Upper lobe of right lung (tissue), 1 donor: Measurements from ENCODE around the gene IFFO2. TPM values are rescaled to one million over a fixed set of nuclear protein-coding genes. Genes with fewer than 3 reads are reported as not detected.

Experiments used
- ATAC-seq: fragments of 200-7000 bp; cut with Tn5 transposase; one replicate; pipeline ENCODE4 v1.9.1; 2020; ENCODE audit warnings: mild to moderate bottlenecking, moderate library complexity
- DNase-seq: peaks from one replicate; pipeline ENCODE4 v3.0.0-alpha.2; 2020
- H3K27ac ChIP-seq: fragments of 200-600 bp; one replicate; pipeline ENCODE4 v1.8.0; 2022
- H3K27me3 ChIP-seq: fragments of 200-600 bp; one replicate; pipeline ENCODE4 v1.8.0; 2022; ENCODE audit warnings: mild to moderate bottlenecking
- H3K36me3 ChIP-seq: fragments of 200-600 bp; one replicate; pipeline ENCODE4 v1.8.0; 2022
- H3K4me1 ChIP-seq: fragments of 200-600 bp; one replicate; pipeline ENCODE4 v1.8.0; 2022
- H3K4me3 ChIP-seq: fragments of 200-600 bp; one replicate; pipeline ENCODE4 v1.8.0; 2022; ENCODE audit warnings: mild to moderate bottlenecking
- H3K9me3 ChIP-seq: fragments of 200-600 bp; one replicate; pipeline ENCODE4 v1.8.0; 2022
- intact Hi-C: fragments of 100-400 bp; cut with DNase I; formaldehyde crosslinking; loops from one replicate; pipeline ENCODE4 v1.11.0; 2022
- total RNA-seq: library from RNA; stranded (reverse); fragmentation: NEBNext Ultra II Directional; extraction: Animal tissue kit (Norgen Biotek cat#: 25700); gene quantifications from one replicate; pipeline ENCODE4 v1.2.1, GENCODE V29; 2021
- TF ChIP-seq, protein P1 (sequence below): fragments of 200-600 bp; IDR thresholded peaks from one replicate; pipeline ENCODE4 v1.8.0; 2022; ENCODE audit warnings: antibody characterized with exemption
- donor health status: DM: no; HTN: yes; CAD: no; lungs with severe emphysema.

The IFFO2 gene
- total RNA-seq, 1 donor from 2014 or later, result 15.4 TPM

DNA sequence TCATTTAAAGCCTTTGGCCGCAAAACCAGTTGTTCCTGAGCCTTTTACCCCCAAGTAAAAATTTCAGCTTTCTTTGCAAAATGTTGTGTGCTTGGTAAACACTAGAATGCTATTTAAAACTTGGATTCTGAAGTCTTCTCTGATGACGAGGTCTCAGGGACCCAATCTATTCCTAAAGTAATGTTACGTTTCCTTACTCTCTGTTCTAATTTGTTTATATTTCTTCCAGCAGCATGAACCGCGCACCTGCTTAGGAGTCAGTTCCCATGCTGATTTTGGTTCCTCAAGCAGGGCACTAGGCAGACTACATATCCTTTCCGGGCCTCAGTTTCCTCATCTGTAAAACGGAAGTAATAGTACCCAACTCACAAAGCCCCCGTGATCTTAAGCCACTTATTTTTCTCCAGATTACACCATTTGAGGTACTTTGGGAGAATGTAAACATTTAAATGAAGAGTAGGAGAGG lies 53.2 kb downstream of the IFFO2 start:
- TF ChIP-seq, protein P1, sequence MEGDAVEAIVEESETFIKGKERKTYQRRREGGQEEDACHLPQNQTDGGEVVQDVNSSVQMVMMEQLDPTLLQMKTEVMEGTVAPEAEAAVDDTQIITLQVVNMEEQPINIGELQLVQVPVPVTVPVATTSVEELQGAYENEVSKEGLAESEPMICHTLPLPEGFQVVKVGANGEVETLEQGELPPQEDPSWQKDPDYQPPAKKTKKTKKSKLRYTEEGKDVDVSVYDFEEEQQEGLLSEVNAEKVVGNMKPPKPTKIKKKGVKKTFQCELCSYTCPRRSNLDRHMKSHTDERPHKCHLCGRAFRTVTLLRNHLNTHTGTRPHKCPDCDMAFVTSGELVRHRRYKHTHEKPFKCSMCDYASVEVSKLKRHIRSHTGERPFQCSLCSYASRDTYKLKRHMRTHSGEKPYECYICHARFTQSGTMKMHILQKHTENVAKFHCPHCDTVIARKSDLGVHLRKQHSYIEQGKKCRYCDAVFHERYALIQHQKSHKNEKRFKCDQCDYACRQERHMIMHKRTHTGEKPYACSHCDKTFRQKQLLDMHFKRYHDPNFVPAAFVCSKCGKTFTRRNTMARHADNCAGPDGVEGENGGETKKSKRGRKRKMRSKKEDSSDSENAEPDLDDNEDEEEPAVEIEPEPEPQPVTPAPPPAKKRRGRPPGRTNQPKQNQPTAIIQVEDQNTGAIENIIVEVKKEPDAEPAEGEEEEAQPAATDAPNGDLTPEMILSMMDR, result no peak
- DNase-seq, result no peak
- ATAC-seq, result no peak
- Histone ChIP-seq H3K27ac (peak overlapping the region; percentile 98), H3K4me3 (peak overlapping the region; percentile 87), H3K9me3 (no peaks in the 10 kb centered on the region), H3K36me3 (peaks cover 1% of the 10 kb centered on the region), H3K4me1 (peaks cover 36% of the 10 kb centered on the region), H3K27me3 (no peaks in the 10 kb centered on the region)
- intact Hi-C loops, result loop anchor here (10.0 kb wide), 1 partner anchor 181 kb away; no protein-coding TSS in a partner anchor

DNA sequence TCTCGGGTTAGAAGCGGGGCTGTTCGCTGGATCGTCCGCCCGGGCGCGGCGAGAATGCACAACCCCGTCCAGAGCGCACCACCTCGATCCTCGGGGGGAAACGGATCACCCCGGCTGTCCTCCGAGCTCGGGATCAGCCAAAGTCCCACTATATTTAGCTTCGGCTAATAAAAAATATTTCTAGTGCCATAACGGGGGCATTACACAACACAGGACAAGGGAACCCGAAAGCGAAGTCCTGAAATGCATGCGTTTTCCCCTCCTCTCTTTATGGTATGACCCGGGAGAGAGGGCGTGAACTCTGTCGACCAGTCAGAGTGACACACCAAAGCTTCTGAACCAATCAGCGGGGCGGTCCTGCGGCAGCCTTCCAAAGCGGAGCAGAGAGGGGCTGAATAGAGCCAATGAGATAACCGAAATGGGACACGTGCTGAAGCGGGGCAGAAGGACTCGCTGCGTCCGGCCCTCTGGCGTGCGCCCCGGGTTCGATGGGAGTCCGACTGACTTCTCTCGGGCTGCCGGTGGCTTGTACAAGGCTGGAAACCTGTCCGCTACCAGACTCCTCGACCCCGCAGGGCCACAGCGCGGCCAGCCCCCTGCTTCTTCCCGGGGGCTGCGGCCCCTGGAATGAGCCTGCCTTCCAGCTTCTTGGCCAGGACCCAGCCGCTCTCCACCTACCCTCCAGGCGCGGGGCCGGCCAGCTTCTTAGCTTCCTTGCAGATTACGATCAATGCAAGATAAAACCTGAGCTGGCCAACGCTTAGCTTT lies 53.8 kb downstream of the IFFO2 start, which contains the start of gene ALDH4A1:
Gene ALDH4A1 (minus strand): TSS at position 33 of the 768 bp plus-strand sequence. CDS start 32 bp downstream, at position 1.
- Histone ChIP-seq H3K27me3 (no peaks in the 10 kb centered on the region), H3K4me3 (peak within 1 kb of the TSS; percentile 87), H3K36me3 (no peaks in the 10 kb centered on the region), H3K9me3 (no peaks in the 10 kb centered on the region), H3K27ac (peak within 1 kb of the TSS; percentile 98), H3K4me1 (peaks cover 29% of the 10 kb centered on the region)
- ATAC-seq (peak; percentile 96), DNase-seq (peak; percentile 98)
- TF ChIP-seq, protein P1, result no peak
- intact Hi-C loops, result loop anchor here (10.0 kb wide), 1 partner anchor 182 kb away; no protein-coding TSS in a partner anchor

DNA sequence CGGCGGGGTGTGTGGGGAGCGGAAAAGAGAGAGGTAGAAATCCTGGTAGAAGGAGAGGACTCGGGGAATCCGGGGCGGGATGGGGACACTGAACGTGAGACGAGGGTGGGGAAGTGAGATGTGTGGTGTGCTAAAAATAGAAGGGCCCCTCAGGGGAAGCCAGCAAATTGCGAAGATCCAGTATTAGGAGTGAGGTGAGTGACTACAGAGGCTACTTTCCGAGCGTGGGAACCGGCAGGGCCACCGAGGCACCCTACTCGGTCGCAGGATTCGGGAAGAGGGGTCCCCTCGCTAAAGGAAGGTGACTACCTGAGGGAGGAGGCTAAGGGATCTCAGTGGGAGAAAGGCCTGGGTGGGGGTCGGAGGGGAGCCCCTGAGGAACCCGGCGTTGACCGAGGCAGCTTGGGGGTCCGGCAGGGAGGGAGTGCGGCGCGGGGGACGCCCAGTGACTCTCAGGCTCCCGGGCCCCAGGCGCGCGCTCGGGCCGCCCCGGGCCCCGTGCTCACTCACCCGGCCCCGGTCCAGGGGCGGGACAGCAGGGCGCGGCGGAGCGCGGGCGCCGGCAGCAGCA lies 54.4 kb downstream of the IFFO2 start:
- H3K4me1 ChIP-seq, result peaks cover 23% of the 10 kb centered on the region
- intact Hi-C loops, result loop anchor here (10.0 kb wide), 1 partner anchor 183 kb away; no protein-coding TSS in a partner anchor
- H3K4me3 ChIP-seq, result peak overlapping the region; percentile 87
- TF ChIP-seq, protein P1, result no peak
- H3K27me3 ChIP-seq, result no peaks in the 10 kb centered on the region
- no peaks in the 10 kb centered on the region for H3K36me3 ChIP-seq
- H3K9me3 ChIP-seq, result no peaks in the 10 kb centered on the region
- H3K27ac ChIP-seq, result peak overlapping the region; percentile 98
- ATAC-seq, result no peak
- no peak for DNase-seq

DNA sequence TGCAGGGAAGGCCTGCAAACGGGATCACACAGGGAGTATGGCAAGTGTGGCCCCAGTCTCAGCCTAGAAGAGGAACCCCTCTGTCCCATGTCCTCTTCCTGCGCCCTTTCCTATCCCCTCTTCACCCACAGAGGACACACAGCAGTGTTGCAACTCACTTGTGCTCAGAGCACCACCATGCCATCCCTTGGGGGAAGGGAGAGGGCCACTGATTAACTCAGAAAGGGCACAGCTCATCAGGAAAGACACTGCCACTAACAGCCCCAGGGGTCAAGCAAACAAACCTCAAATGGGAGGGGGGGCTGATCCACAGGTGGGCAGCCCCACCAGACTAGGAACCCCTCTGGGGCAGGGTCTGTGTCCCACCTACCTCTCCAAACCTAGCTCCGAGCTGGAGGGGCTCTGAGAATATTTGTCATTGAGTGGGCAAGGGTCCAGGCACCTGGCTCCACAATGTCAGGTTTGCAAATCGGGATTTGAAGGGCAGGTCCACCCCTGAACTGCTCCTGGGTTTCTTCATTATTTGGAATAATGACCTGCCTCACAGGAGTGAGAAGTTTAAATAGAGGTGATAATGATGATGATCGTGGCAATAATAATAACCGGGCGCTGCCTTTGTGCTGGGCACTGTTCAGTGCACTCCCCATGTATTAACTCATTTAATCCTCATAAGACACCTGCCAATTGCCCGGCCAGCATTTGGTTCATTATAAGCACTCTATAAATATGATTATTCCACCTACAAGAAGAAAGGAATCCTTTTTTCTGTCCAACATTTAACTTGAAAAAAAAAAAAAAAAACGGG lies 55.1 kb downstream of the IFFO2 start:
- intact Hi-C loops, result loop anchor here (10.0 kb wide), 1 partner anchor 183 kb away; no protein-coding TSS in a partner anchor
- Histone ChIP-seq H3K9me3 (no peaks in the 10 kb centered on the region), H3K4me1 (peaks cover 16% of the 10 kb centered on the region), H3K4me3 (peak overlapping the region; percentile 87), H3K27me3 (no peaks in the 10 kb centered on the region), H3K36me3 (no peaks in the 10 kb centered on the region), H3K27ac (no peak overlapping the region)
- TF ChIP-seq, protein P1, result no peak
- DNase-seq (no peak), ATAC-seq (no peak)

- no peak for ATAC-seq
- H3K27me3 ChIP-seq, result no peaks in the 10 kb centered on the region
- no peaks in the 10 kb centered on the region for H3K36me3 ChIP-seq
- intact Hi-C loops, result loop anchor here (10.0 kb wide), 1 partner anchor 184 kb away; no protein-coding TSS in a partner anchor
- H3K4me3 ChIP-seq, result no peak overlapping the region
- DNase-seq, result no peak
- H3K27ac ChIP-seq, result no peak overlapping the region
- TF ChIP-seq, protein P1, result no peak
- peaks cover 16% of the 10 kb centered on the region for H3K4me1 ChIP-seq
- H3K9me3 ChIP-seq, result no peaks in the 10 kb centered on the region
These were observed 56.1 kb downstream of the IFFO2 start for GRCh38 chr1:18900303-18900841.
